ENCODE results near the gene RAB40C.

Gene RAB40C

GRCh38 chr16:658679-659571 lies 69.1 kb downstream of the RAB40C start:
- DNase-seq (ENCODE audit: low spot score), result no peak

DNA sequence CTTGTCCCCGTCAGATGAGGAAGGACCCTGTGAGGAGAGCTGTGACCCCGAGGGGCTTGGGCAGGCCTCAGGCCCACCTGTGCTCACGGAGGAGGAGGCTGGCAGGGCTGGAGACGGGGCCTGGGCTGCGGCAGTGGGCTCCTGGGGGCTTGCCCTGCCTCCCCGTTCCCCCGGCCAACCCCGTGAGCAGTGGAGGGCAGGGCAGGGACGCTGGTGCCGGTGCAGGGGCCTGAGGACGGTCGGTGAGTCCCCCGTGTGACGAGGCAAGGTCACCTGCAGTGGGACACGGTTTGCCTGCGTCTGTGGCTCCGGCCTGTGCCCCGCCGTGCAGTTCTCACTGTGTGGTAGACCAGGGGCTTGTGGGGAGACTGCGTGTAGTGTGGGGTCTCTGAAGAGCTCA lies 69.8 kb downstream of the RAB40C start:
- TF ChIP-seq, protein P1, sequence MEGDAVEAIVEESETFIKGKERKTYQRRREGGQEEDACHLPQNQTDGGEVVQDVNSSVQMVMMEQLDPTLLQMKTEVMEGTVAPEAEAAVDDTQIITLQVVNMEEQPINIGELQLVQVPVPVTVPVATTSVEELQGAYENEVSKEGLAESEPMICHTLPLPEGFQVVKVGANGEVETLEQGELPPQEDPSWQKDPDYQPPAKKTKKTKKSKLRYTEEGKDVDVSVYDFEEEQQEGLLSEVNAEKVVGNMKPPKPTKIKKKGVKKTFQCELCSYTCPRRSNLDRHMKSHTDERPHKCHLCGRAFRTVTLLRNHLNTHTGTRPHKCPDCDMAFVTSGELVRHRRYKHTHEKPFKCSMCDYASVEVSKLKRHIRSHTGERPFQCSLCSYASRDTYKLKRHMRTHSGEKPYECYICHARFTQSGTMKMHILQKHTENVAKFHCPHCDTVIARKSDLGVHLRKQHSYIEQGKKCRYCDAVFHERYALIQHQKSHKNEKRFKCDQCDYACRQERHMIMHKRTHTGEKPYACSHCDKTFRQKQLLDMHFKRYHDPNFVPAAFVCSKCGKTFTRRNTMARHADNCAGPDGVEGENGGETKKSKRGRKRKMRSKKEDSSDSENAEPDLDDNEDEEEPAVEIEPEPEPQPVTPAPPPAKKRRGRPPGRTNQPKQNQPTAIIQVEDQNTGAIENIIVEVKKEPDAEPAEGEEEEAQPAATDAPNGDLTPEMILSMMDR (IDR thresholded peaks at IDR 0.05; ENCODE audit: extremely low read depth, missing control alignments), result no peak
- no peak for DNase-seq (ENCODE audit: low spot score)

More at GRCh38 chr16:658679-659571, 69.1 kb downstream of the RAB40C start:
- TF ChIP-seq, protein P1 (IDR thresholded peaks at IDR 0.05; ENCODE audit: extremely low read depth, missing control alignments), result no peak

DNA sequence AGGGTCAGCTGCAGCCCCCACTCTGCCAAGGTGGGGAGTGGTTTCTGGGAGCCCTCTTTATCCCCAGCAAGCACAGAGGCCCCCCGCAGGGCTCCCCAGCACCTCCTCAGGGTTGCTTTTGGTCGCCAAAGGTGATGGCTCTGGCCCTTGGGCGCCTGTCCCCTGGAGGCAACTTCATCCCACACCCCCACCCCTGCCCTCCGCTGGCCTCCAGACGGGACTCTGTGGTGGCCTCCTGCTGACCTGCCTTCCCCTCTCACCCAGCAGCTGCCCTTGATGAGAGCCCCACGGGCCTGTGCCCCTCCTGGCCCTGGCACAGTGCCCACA lies 70.2 kb downstream of the RAB40C start:
- DNase-seq (ENCODE audit: low spot score), result no peak
- TF ChIP-seq, protein P1 (IDR thresholded peaks at IDR 0.05; ENCODE audit: extremely low read depth, missing control alignments), result no peak

DNA sequence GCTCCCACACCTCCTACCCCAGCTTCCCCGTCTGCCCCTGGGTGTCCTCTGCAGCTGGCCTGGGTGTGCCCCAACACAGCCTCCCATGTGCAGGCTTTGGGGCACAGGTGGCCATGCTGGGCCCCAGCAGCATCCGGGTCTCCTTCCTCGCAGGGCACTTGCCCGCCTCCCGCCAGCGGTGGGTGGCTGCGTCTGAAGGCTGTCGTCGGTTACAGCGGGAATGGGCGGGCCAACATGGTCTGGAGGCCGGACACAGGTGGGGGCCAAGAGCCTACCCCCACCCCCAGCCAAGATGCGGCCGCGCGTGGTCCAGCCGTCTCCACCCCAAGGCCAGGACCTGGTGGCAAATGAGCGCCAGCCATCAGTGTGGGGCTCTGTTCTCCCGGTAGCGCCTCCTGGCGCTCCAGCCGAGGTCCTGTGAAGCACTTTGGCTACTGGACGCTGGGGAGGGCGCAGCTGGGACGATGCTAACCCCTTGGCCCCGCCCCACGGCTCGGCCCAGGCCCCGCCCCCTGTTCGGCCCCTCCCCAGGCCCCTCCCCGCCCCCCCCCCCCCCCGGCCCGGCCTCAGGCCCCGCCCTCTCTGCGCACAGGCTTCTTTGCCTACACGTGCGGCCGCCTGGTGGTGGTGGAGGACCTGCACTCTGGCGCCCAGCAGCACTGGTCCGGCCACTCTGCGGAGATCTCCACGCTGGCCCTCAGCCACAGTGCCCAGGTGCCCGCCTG lies 70.8 kb downstream of the RAB40C start:
- TF ChIP-seq, protein P1 (IDR thresholded peaks at IDR 0.05; ENCODE audit: extremely low read depth, missing control alignments), result peak; percentile 47
- DNase-seq (ENCODE audit: low spot score), result peak; percentile 97

DNA sequence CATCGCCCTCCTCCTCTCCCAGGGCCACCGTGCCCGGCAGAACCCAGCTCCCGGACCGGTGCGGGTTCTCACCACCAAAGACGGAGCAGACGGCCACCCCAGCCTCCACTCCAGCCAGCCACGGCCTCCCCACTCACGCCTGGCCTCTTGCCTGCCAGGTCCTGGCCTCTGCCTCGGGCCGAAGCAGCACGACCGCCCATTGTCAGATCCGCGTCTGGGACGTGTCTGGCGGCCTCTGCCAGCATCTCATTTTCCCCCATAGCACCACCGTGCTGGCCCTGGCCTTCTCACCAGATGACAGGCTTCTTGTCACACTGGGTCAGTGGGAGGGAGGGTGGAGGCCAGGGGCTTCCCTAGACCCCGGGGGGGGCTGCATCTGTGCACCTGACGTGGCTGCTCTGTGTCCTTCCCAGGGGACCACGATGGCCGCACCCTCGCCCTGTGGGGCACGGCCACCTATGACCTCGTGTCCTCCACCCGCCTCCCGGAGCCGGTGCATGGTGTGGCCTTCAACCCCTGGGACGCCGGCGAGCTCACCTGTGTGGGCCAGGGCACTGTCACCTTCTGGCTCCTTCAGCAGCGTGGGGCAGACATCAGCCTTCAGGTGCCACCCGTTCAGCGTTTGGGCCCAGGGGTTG lies 71.4 kb downstream of the RAB40C start:
- DNase-seq (ENCODE audit: low spot score), result no peak
- TF ChIP-seq, protein P1 (IDR thresholded peaks at IDR 0.05; ENCODE audit: extremely low read depth, missing control alignments), result no peak

DNA sequence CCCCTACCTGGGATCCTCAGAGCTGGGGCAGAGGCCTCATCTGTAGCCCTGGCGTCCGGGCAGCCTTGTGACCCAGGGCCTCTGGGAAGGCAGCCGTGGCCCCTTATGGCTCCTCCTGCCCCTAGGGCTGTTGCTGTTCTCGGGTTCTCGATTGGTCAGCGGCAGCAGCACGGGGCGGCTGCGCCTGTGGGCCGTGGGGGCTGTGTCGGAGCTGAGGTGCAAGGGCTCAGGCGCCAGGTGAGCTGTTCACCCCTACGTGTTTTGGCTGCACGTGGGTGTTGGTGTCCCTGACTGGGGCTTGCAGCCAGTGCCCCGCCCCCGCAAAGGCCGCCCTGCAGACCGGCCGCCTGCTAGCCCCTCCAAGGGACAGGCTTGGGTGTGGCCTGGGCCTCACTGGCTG lies 72.2 kb downstream of the RAB40C start:
- no peak for DNase-seq (ENCODE audit: low spot score)
- TF ChIP-seq, protein P1 (IDR thresholded peaks at IDR 0.05; ENCODE audit: extremely low read depth, missing control alignments), result no peak

DNA sequence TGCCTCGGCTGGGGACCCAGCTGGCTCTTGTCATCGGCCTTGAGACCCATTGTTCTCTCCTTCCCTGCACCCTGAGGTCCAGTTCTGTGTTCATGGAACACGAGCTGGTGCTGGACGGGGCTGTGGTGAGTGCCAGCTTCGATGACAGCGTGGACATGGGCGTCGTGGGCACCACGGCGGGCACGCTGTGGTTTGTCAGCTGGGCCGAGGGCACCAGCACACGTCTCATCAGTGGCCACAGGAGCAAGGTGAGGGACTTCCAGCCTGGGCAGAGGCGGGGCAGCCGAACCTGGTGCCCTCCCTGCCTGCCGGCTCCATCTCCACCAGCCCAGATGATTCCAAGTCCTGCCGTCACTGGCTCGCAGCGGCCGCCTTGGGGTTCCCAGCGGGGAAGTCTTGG lies 72.7 kb downstream of the RAB40C start:
- TF ChIP-seq, protein P1 (IDR thresholded peaks at IDR 0.05; ENCODE audit: extremely low read depth, missing control alignments), result no peak
- DNase-seq (ENCODE audit: low spot score), result no peak
